ENCODE data around the gene ARRB2.
A peak's percentile ranks its signal among the peaks of the same experiment; 100 is the strongest.

Gene ARRB2

GRCh38 chr17:4759776-4760236 lies 49.4 kb downstream of the ARRB2 start:
- Histone ChIP-seq H3K36me3 (no peaks in the 10 kb centered on the region), H3K4me3 (no peak overlapping the region), H3K27ac (peak overlapping the region in 3 of 11 experiments; percentile 38 to 47 (median 42); a peak in 5 of 22 replicates), H3K4me1 (peaks cover 9 to 66% (median 15%) of the 10 kb centered on the region in 10 experiments), H4K20me1 (no peaks in the 10 kb centered on the region), H3K27me3 (no peaks in the 10 kb centered on the region), H3K9me3 (replicated peaks in 1 of 11) (no peaks in the 10 kb centered on the region), H3K4me2 (peak overlapping the region in 3 of 11 experiments; percentile 18 to 71 (median 32); a peak in 5 of 22 replicates), H3K9ac (no peak overlapping the region)
- no peak for TF ChIP-seq Cebpa-rat (IDR thresholded peaks at IDR 0.05)

DNA sequence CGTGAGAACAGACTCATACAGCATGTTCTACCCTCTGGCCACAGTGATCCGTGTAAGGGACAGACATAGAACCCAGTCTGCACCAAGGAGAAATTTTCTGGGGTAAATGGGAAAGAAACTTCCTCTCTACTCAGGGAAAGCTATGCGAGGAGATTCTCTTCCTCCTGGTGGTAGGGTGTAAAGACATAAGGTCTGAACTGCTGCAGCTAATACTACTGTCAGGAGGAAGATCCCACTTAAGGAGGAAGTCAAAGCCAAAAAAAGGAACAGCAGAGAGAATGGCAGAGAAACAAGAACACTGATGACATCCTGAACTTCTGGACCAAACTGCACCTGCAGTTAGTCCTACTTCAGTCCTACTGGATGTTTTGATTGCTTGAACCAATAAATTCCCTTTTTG lies 54.2 kb downstream of the ARRB2 start:
- H4K20me1 ChIP-seq = no peaks in the 10 kb centered on the region
- H3K9ac ChIP-seq = peak overlapping the region in 6 of 11 experiments; percentile 34 to 94 (median 80); a peak in 9 of 22 replicates
- H3K4me3 ChIP-seq = no peak overlapping the region
- peak overlapping the region in 9 of 11 experiments; percentile 8 to 98 (median 91); a peak in 16 of 22 replicates for H3K27ac ChIP-seq
- peak overlapping the region; percentile 24 to 89 (median 75) for H3K4me2 ChIP-seq
- no peaks in the 10 kb centered on the region for H3K9me3 ChIP-seq (replicated peaks in 1 of 11)
- H3K36me3 ChIP-seq = no peaks in the 10 kb centered on the region
- no peak for TF ChIP-seq Cebpa-rat (IDR thresholded peaks at IDR 0.05)
- H3K4me1 ChIP-seq = peaks cover 24 to 91% (median 48%) of the 10 kb centered on the region in 10 experiments
- no peaks in the 10 kb centered on the region for H3K27me3 ChIP-seq

- Histone ChIP-seq H3K4me1 (peaks cover 31 to 93% (median 63%) of the 10 kb centered on the region in 10 experiments), H3K27ac (peak overlapping the region in 10 of 11 experiments; percentile 51 to 98 (median 87); a peak in 20 of 22 replicates), H3K4me2 (peak overlapping the region; percentile 7 to 89 (median 75); a peak in 18 of 22 replicates), H4K20me1 (no peaks in the 10 kb centered on the region), H3K4me3 (no peak overlapping the region), H3K9ac (peak overlapping the region in 7 of 11 experiments; percentile 47 to 94 (median 78); a peak in 13 of 22 replicates), H3K36me3 (no peaks in the 10 kb centered on the region), H3K27me3 (no peaks in the 10 kb centered on the region), H3K9me3 (replicated peaks in 1 of 11) (no peaks in the 10 kb centered on the region)
- TF ChIP-seq Cebpa-rat (IDR thresholded peaks at IDR 0.05) = peak in 6 of 11 experiments; percentile 32 to 73 (median 56); a peak in 6 of 22 replicates
Observed at GRCh38 chr17:4766201-4766600, 55.8 kb downstream of the ARRB2 start.

- no peak for TF ChIP-seq Cebpa-rat (IDR thresholded peaks at IDR 0.05)
Observed at GRCh38 chr17:4766723-4767122, 56.3 kb downstream of the ARRB2 start.

GRCh38 chr17:4768298-4768697 lies 57.9 kb downstream of the ARRB2 start:
- no peak for TF ChIP-seq Cebpa-rat (IDR thresholded peaks at IDR 0.05)
- H3K36me3 ChIP-seq = no peaks in the 10 kb centered on the region
- no peaks in the 10 kb centered on the region for H3K9me3 ChIP-seq (replicated peaks in 1 of 11)
- H3K27me3 ChIP-seq = no peaks in the 10 kb centered on the region
- peak overlapping the region in 5 of 11 experiments; percentile 45 to 94 (median 82); a peak in 8 of 22 replicates for H3K9ac ChIP-seq
- peak overlapping the region in 6 of 11 experiments; percentile 39 to 87 (median 78); a peak in 10 of 22 replicates for H3K4me2 ChIP-seq
- H3K4me1 ChIP-seq = peaks cover 52 to 100% (median 83%) of the 10 kb centered on the region in 10 experiments
- H3K27ac ChIP-seq = peak overlapping the region in 6 of 11 experiments; percentile 83 to 98 (median 95); a peak in 13 of 22 replicates
- no peaks in the 10 kb centered on the region for H4K20me1 ChIP-seq
- no peak overlapping the region for H3K4me3 ChIP-seq

More at GRCh38 chr17:4766723-4767122, 56.3 kb downstream of the ARRB2 start:
- Histone ChIP-seq H3K27ac (peak overlapping the region in 10 of 11 experiments; percentile 51 to 98 (median 87); a peak in 19 of 22 replicates), H3K9me3 (replicated peaks in 1 of 11) (no peaks in the 10 kb centered on the region), H3K4me2 (peak overlapping the region; percentile 24 to 87 (median 73); a peak in 20 of 22 replicates), H3K36me3 (no peaks in the 10 kb centered on the region), H3K4me3 (no peak overlapping the region), H3K9ac (peak overlapping the region in 7 of 11 experiments; percentile 47 to 94 (median 78); a peak in 13 of 22 replicates), H3K27me3 (no peaks in the 10 kb centered on the region), H4K20me1 (no peaks in the 10 kb centered on the region), H3K4me1 (peaks cover 36 to 93% (median 68%) of the 10 kb centered on the region in 10 experiments)

DNA sequence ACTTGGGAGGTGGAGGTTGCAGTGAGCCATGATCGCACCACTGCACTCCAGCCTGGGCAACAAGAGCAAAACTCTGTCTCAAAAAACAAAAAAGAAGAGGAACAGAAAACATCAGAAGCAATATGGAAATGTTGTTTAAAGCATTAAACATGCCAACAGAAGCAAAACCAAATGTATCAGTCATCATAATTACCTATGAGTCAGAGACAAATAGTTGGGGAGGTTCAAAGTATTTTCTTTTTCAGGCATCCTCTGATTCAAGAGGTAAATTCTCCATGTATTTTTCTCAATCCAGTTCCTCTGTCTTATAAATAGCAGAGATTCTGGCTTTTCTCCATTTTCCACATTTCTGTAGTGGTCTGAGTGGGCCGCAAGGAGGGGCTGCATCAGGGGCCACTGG lies 59.2 kb downstream of the ARRB2 start:
- peak overlapping the region in 6 of 11 experiments; percentile 28 to 87 (median 76); a peak in 10 of 22 replicates for H3K4me2 ChIP-seq
- H3K27ac ChIP-seq = peak overlapping the region in 6 of 11 experiments; percentile 27 to 98 (median 95); a peak in 9 of 22 replicates
- no peak overlapping the region for H3K9ac ChIP-seq
- H3K9me3 ChIP-seq (replicated peaks in 1 of 11) = no peaks in the 10 kb centered on the region
- no peaks in the 10 kb centered on the region for H3K36me3 ChIP-seq
- H3K4me3 ChIP-seq = no peak overlapping the region
- H4K20me1 ChIP-seq = no peaks in the 10 kb centered on the region
- TF ChIP-seq Cebpa-rat (IDR thresholded peaks at IDR 0.05) = no peak
- H3K4me1 ChIP-seq = peaks cover 57 to 100% (median 84%) of the 10 kb centered on the region in 10 experiments
- no peaks in the 10 kb centered on the region for H3K27me3 ChIP-seq
